Caki2 (cell line): ENCODE measurements around the gene HS1BP3. TPM values are rescaled to one million over a fixed set of nuclear protein-coding genes. Genes with fewer than 3 reads are reported as not detected.

ENCODE experiments used
- DNase-seq: peaks from one replicate; pipeline ENCODE4 v3.0.0-alpha.2; 2015; ENCODE audit warnings: low read depth
- in situ Hi-C: cut with HindIII; loops from 2 replicates; pipeline ENCODE4 v1.10.0; 2016; ENCODE audit warnings: low sequenced_read_pairs, low pct_unique_long_range_greater_than_20kb, mixed read lengths
- total RNA-seq: library from RNA; depleted of rRNA; stranded (reverse); fragments of >200 nt; shearing (Covaris generic); gene quantifications from 2 replicates; pipeline ENCODE4 v1.2.3, GENCODE V29; 2014; ENCODE audit warnings: low replicate concordance

Gene HS1BP3
- total RNA-seq, 1 experiment from 2014 or later: 66.2 TPM

- in situ Hi-C loops: no loop called here
- DNase-seq: no peak
Measured at GRCh38 chr2:20652141-20652540, 1.2 kb upstream of the HS1BP3 start.

GRCh38 chr2:20651731-20652099, 817 bp upstream of the HS1BP3 start:
- in situ Hi-C loops: no loop called here
- no peak for DNase-seq

GRCh38 chr2:20650393-20650876, 463 bp downstream of the HS1BP3 start:
- in situ Hi-C loops: no loop called here
- no peak for DNase-seq

- no peak for DNase-seq
- in situ Hi-C loops: loop anchor here (25.0 kb wide), 1 partner anchor 213 kb away; the partner anchor contains the start of gene RHOB
Measured at GRCh38 chr2:20649976-20650375, 922 bp downstream of the HS1BP3 start.

- in situ Hi-C loops: loop anchor here (25.0 kb wide), 1 partner anchor 212 kb away; the partner anchor contains the start of gene RHOB
- DNase-seq: no peak
Measured at GRCh38 chr2:20649576-20649975, 1.3 kb downstream of the HS1BP3 start.

GRCh38 chr2:20648831-20649230, 2.1 kb downstream of the HS1BP3 start:
- no peak for DNase-seq
- in situ Hi-C loops: loop anchor here (25.0 kb wide), 1 partner anchor 212 kb away; the partner anchor contains the start of gene RHOB

- DNase-seq: no peak
- in situ Hi-C loops: loop anchor here (25.0 kb wide), 1 partner anchor 211 kb away; the partner anchor contains the start of gene RHOB
Measured at GRCh38 chr2:20648206-20648605, 2.7 kb downstream of the HS1BP3 start.

- in situ Hi-C loops: loop anchor here (25.0 kb wide), 1 partner anchor 210 kb away; the partner anchor contains the start of gene RHOB
- no peak for DNase-seq
Measured at GRCh38 chr2:20647738-20648137, 3.2 kb downstream of the HS1BP3 start.

GRCh38 chr2:20647211-20647610, 3.7 kb downstream of the HS1BP3 start:
- in situ Hi-C loops: loop anchor here (25.0 kb wide), 1 partner anchor 210 kb away; the partner anchor contains the start of gene RHOB
- DNase-seq: no peak

GRCh38 chr2:20646446-20646845, 4.5 kb downstream of the HS1BP3 start:
- no peak for DNase-seq
- in situ Hi-C loops: loop anchor here (25.0 kb wide), 1 partner anchor 209 kb away; the partner anchor contains the start of gene RHOB

- in situ Hi-C loops: loop anchor here (25.0 kb wide), 1 partner anchor 208 kb away; the partner anchor contains the start of gene RHOB
Measured at GRCh38 chr2:20645761-20646160, 5.1 kb downstream of the HS1BP3 start.

GRCh38 chr2:20645301-20645701, 5.6 kb downstream of the HS1BP3 start:
- no peak for DNase-seq
- in situ Hi-C loops: loop anchor here (25.0 kb wide), 1 partner anchor 208 kb away; the partner anchor contains the start of gene RHOB

More at GRCh38 chr2:20645761-20646160, 5.1 kb downstream of the HS1BP3 start:
- no peak for DNase-seq

- DNase-seq: no peak
- in situ Hi-C loops: loop anchor here (25.0 kb wide), 1 partner anchor 207 kb away; the partner anchor contains the start of gene RHOB
Measured at GRCh38 chr2:20643826-20644225, 7.1 kb downstream of the HS1BP3 start.

- in situ Hi-C loops: loop anchor here (25.0 kb wide), 1 partner anchor 206 kb away; the partner anchor contains the start of gene RHOB
- DNase-seq: no peak
Measured at GRCh38 chr2:20643060-20643459, 7.8 kb downstream of the HS1BP3 start.

GRCh38 chr2:20642055-20642971, 8.6 kb downstream of the HS1BP3 start:
- DNase-seq: peak; percentile 71
- in situ Hi-C loops: loop anchor here (25.0 kb wide), 1 partner anchor 205 kb away; the partner anchor contains the start of gene RHOB

GRCh38 chr2:20641123-20641985, 9.5 kb downstream of the HS1BP3 start:
- in situ Hi-C loops: loop anchor here (25.0 kb wide), 1 partner anchor 204 kb away; the partner anchor contains the start of gene RHOB
- peak; percentile 72 for DNase-seq

- DNase-seq: no peak
- in situ Hi-C loops: loop anchor here (25.0 kb wide), 1 partner anchor 203 kb away; the partner anchor contains the start of gene RHOB
Measured at GRCh38 chr2:20640411-20641122, 10.3 kb downstream of the HS1BP3 start.
